ENCODE results near the gene STX8. TPM values are rescaled to one million over a fixed set of nuclear protein-coding genes. Genes with fewer than 3 reads are reported as not detected.

Gene STX8
- total RNA-seq, 1 experiment from 2014 or later, result 38.8 TPM

GRCh38 chr17:9386401-9386800 is 189.2 kb downstream of the STX8 start:
- ChIA-PET RAD21 (ENCODE audit: low non-redundant PET in 1 of 2, low total read pairs in 2 of 2, uncharacterized antibody in 2 of 2, unreplicated experiment in 2 of 2) (no interaction called here), CTCF (no interaction called here), POLR2A (no interaction called here)
- no peaks in the 10 kb centered on the region for H4K20me1 ChIP-seq (ENCODE audit: insufficient read depth)
- intact Hi-C loops (cut with micrococcal nuclease), result no loop called here
- no peak overlapping the region for H2AFZ ChIP-seq (ENCODE audit: low read depth, low read length, poor library complexity, severe bottlenecking)
- no peak overlapping the region for H3K4me2 ChIP-seq (ENCODE audit: low read length)
- H3K9me3 ChIP-seq (ENCODE audit: control insufficient read depth in 1 of 2, insufficient read depth in 1 of 2, low read depth in 1 of 2, low read length in 2 of 2), result no peaks in the 10 kb centered on the region
- H3K27me3 ChIP-seq (ENCODE audit: insufficient read depth, low read length), result no peaks in the 10 kb centered on the region
- no peaks in the 10 kb centered on the region for H3K79me2 ChIP-seq (ENCODE audit: insufficient read depth, low read length)
- no peaks in the 10 kb centered on the region for H3K9me2 ChIP-seq (ENCODE audit: insufficient read depth)
- TF ChIP-seq TCF7L2 (IDR thresholded peaks at IDR 0.05; ENCODE audit: borderline replicate concordance, extremely low read depth, insufficient read depth, insufficient read length), result no peak
- no peak for TF ChIP-seq YY1 (IDR thresholded peaks at IDR 0.05; ENCODE audit: extremely low read depth, insufficient replicate concordance, low read depth, low read length)
- no peak for TF ChIP-seq CEBPB (IDR thresholded peaks at IDR 0.05; ENCODE audit: low read depth)
- TF ChIP-seq POLR2A (IDR thresholded peaks at IDR 0.05; ENCODE audit: borderline replicate concordance, extremely low read depth, insufficient read depth, insufficient read length), result no peak
- TF ChIP-seq ZBTB33 (IDR thresholded peaks at IDR 0.05; ENCODE audit: extremely low read depth, insufficient replicate concordance, low read length), result no peak
- TF ChIP-seq REST (IDR thresholded peaks at IDR 0.05; ENCODE audit: low read depth), result no peak
- no peak for TF ChIP-seq JUND (IDR thresholded peaks at IDR 0.05)
- no peak for TF ChIP-seq EZH2phosphoT487 (IDR thresholded peaks at IDR 0.05; ENCODE audit: borderline replicate concordance)
- no peak for TF ChIP-seq CBX3 (IDR thresholded peaks at IDR 0.05; ENCODE audit: low read depth)
- TF ChIP-seq RAD21 (IDR thresholded peaks at IDR 0.05; ENCODE audit: low read depth), result no peak
- no peak for TF ChIP-seq EGR1 (IDR thresholded peaks at IDR 0.05; ENCODE audit: low read depth)
- no peak for TF ChIP-seq ZFX (IDR thresholded peaks at IDR 0.05)
- no peak for TF ChIP-seq CTCF (IDR thresholded peaks at IDR 0.05 in 2 of 3, conservative IDR thresholded peaks at IDR 0.05 in 1 of 3; ENCODE audit: borderline replicate concordance in 1 of 3, insufficient read depth in 1 of 3, low read depth in 2 of 3, low read length in 2 of 3)
- no peak for TF ChIP-seq ZNF274 (IDR thresholded peaks at IDR 0.05; ENCODE audit: low read depth, low read length)
- TF ChIP-seq POLR2AphosphoS5 (IDR thresholded peaks at IDR 0.05; ENCODE audit: low read depth, low read length), result no peak
- no peak for TF ChIP-seq ATF3 (IDR thresholded peaks at IDR 0.05)
- no peak for TF ChIP-seq FOSL1 (IDR thresholded peaks at IDR 0.05; ENCODE audit: low read depth)
- no peak for TF ChIP-seq SP1 (IDR thresholded peaks at IDR 0.05; ENCODE audit: low read depth)
- no peaks in the 10 kb centered on the region for H3K4me1 ChIP-seq (ENCODE audit: control insufficient read depth in 1 of 2, insufficient read depth in 2 of 2, low read length in 2 of 2)
- no peak overlapping the region for H3K4me3 ChIP-seq (replicated peaks in 1 of 2; ENCODE audit: low read depth in 1 of 2, low read length in 2 of 2)
- H3K27ac ChIP-seq (ENCODE audit: low read depth, low read length), result no peak overlapping the region
- no peak overlapping the region for H3K9ac ChIP-seq (ENCODE audit: low read length)
- no TSS peak for BruUV-seq (replicated peaks)
- H3K36me3 ChIP-seq (ENCODE audit: control insufficient read depth in 1 of 2, insufficient read depth in 2 of 2, low read length in 2 of 2), result no peaks in the 10 kb centered on the region
- DNase-seq (ENCODE audit: low read depth, low spot score), result no peak
- ATAC-seq, result no peak
